Chondrocyte (in vitro differentiated cells): ENCODE measurements around the gene PSMD14. TPM values are rescaled to one million over a fixed set of nuclear protein-coding genes. Genes with fewer than 3 reads are reported as not detected.

Experiments
- DNase-seq: peaks from one replicate; pipeline ENCODE4 v3.0.0; 2021; ENCODE audit warnings: mixed read lengths, low spot score
- H3K27ac Mint-ChIP-seq: one replicate; pipeline ENCODE4 v1.8.0; 2021; ENCODE audit warnings: mild to moderate bottlenecking, moderate library complexity, mixed read lengths; ENCODE audit not compliant: unreplicated experiment
- H3K27me3 Mint-ChIP-seq: 2 replicates; pipeline ENCODE4 v1.8.0; 2021; ENCODE audit warnings: low read depth, mixed read lengths
- H3K36me3 Mint-ChIP-seq: 2 replicates; pipeline ENCODE4 v1.8.0; 2021; ENCODE audit warnings: low read depth, mixed read lengths
- H3K4me1 Mint-ChIP-seq: 2 replicates; pipeline ENCODE4 v1.8.0; 2021; ENCODE audit warnings: low read depth, mild to moderate bottlenecking, mixed read lengths
- H3K4me3 Mint-ChIP-seq: one replicate; pipeline ENCODE4 v1.8.0; 2021; ENCODE audit warnings: mild to moderate bottlenecking, moderate library complexity, mixed read lengths; ENCODE audit not compliant: unreplicated experiment
- H3K9me3 Mint-ChIP-seq: 2 replicates; pipeline ENCODE4 v1.8.0; 2021; ENCODE audit warnings: low read depth, mixed read lengths
- total RNA-seq: library from RNA; stranded (reverse); gene quantifications from 3 replicates; pipeline ENCODE4 v1.2.1, GENCODE V29; 2021
- TF ChIP-seq, protein P1 (sequence below): fragments of 200-600 bp; sonication (generic); IDR thresholded peaks from 2 replicates; pipeline ENCODE4 v1.5.0; 2021; ENCODE audit warnings: antibody characterized with exemption, mild to moderate bottlenecking, moderate library complexity

PSMD14 gene
- total RNA-seq, 1 donor from 2014 or later: 48.5 TPM

DNA sequence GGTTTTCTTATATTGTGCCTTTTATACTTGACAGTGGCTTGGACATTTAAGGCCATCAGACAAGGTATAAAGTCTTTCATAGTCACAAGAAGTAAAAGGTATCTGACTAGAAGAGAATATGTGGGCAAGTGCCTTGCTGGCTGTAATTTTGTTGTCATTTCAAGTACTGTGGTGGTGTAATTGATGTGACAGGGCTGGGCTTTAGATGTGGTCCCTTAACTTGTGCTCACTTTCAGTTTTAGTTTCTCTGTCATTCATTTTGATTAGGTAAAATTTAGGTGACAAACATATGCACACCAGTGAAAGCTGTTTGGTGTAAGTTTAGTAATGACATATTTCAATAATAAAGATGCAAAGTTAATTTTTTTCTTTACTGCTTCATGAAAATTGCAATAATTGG lies 76.6 kb downstream of the PSMD14 start:
- no peak for DNase-seq
- H3K9me3 Mint-ChIP-seq: no peaks in the 10 kb centered on the region
- H3K4me3 Mint-ChIP-seq: no peak overlapping the region
- H3K36me3 Mint-ChIP-seq: peaks cover 3% of the 10 kb centered on the region
- H3K4me1 Mint-ChIP-seq: peaks cover 3% of the 10 kb centered on the region
- TF ChIP-seq, protein P1, sequence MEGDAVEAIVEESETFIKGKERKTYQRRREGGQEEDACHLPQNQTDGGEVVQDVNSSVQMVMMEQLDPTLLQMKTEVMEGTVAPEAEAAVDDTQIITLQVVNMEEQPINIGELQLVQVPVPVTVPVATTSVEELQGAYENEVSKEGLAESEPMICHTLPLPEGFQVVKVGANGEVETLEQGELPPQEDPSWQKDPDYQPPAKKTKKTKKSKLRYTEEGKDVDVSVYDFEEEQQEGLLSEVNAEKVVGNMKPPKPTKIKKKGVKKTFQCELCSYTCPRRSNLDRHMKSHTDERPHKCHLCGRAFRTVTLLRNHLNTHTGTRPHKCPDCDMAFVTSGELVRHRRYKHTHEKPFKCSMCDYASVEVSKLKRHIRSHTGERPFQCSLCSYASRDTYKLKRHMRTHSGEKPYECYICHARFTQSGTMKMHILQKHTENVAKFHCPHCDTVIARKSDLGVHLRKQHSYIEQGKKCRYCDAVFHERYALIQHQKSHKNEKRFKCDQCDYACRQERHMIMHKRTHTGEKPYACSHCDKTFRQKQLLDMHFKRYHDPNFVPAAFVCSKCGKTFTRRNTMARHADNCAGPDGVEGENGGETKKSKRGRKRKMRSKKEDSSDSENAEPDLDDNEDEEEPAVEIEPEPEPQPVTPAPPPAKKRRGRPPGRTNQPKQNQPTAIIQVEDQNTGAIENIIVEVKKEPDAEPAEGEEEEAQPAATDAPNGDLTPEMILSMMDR: no peak
- H3K27ac Mint-ChIP-seq: no peak overlapping the region
- no peaks in the 10 kb centered on the region for H3K27me3 Mint-ChIP-seq

DNA sequence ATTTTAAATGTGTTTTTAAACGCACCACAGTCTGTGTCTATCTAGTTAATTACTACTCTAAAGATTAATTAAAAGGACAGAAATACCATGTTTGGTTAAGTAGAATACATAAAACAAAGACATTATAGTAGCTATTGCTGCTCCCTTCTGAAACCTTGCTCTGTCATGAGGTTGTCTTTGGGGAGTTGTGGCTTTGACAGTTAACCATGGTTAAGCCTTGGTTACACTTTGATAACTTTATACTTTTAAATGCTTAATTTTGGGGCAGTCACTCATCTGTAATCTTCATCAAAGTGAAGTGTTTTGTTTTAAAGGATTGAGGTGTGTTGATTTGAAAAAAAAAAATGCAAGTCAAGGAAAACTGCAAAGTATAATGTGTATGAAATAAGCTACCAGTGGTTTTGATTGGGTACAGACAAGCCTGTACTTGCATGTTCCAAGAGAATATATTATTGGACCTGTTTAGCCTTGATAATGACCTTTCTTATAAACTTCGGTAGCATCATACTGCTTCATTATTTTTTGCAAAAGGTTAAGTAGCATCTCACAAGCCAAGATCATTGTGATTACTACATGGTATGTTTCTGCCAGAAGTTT lies 78.1 kb downstream of the PSMD14 start:
- TF ChIP-seq, protein P1: no peak
- no peak overlapping the region for H3K4me3 Mint-ChIP-seq
- H3K9me3 Mint-ChIP-seq: no peaks in the 10 kb centered on the region
- H3K27ac Mint-ChIP-seq: no peak overlapping the region
- H3K27me3 Mint-ChIP-seq: no peaks in the 10 kb centered on the region
- peaks cover 9% of the 10 kb centered on the region for H3K4me1 Mint-ChIP-seq
- peaks cover 7% of the 10 kb centered on the region for H3K36me3 Mint-ChIP-seq
- no peak for DNase-seq

DNA sequence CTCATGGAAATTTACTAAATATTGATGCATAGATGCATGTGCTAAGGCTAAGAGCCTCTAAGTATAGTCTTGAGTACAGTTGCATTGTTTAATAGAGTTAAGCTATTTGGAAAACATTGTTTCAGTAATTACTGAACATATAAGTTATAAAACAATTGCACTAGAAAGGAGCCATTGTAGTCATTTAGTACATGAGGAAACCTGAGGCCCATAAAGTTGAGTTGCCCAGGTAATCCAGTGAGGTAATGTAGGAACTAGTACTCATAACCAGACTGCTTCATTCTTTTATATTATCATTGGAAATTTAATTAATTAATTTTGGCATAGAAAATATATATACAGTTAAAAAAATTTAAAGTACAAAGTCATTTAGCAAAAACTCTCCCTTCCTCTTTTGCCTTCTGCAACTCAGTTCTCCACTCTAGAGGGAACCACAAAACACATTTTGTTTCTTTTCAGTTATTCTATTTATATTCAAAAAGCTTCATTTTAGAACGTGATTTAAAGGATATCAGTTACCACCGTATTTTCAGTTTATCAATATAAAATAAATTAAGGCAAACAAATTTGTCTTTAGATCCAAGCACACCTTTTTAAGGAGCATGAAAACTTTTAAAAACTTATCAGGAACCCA lies 80.0 kb downstream of the PSMD14 start:
- Mint-ChIP-seq H3K36me3 (peaks cover 12% of the 10 kb centered on the region), H3K9me3 (no peaks in the 10 kb centered on the region), H3K4me3 (no peak overlapping the region), H3K27ac (no peak overlapping the region), H3K27me3 (no peaks in the 10 kb centered on the region), H3K4me1 (peaks cover 7% of the 10 kb centered on the region)
- TF ChIP-seq, protein P1: no peak
- DNase-seq: no peak

DNA sequence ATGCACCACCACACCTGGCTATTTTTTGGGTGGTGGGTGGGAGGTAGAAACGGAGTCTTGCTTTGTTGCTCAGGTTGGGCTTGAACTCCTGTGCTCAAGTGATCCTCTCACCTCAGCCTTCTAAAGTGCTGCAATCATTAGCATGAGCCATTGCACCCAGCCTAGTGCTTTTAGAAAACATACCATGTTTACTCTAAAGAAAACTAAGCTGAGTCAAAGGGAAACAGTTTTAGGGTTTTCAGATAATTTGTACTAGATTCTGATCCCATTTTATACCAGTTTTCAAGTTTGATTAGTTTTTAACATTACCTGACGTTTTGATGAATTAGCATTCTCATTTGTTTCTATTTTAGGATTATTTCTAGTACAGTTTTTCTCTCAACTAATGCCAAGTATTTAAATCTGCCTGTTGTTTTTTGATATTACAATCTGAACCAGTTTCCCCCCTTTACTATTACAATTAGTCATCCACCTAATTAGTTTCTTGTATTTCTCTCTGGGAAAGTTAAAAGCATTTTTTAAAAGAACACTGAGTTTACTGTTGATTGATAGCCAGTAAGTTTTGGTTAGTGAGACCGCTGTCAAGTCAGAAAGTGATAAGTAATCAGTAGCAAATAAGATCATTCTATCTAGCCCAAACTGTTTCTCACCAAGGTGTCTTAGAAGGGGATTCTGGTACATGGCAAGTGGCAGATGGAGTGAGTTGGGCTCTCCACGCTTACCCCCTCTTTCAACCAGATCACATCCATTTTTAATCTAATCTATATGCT lies 83.7 kb downstream of the PSMD14 start:
- H3K36me3 Mint-ChIP-seq: peaks cover 19% of the 10 kb centered on the region
- peaks cover 7% of the 10 kb centered on the region for H3K4me1 Mint-ChIP-seq
- H3K27me3 Mint-ChIP-seq: no peaks in the 10 kb centered on the region
- TF ChIP-seq, protein P1: no peak
- no peaks in the 10 kb centered on the region for H3K9me3 Mint-ChIP-seq
- H3K27ac Mint-ChIP-seq: no peak overlapping the region
- H3K4me3 Mint-ChIP-seq: no peak overlapping the region
- no peak for DNase-seq

DNA sequence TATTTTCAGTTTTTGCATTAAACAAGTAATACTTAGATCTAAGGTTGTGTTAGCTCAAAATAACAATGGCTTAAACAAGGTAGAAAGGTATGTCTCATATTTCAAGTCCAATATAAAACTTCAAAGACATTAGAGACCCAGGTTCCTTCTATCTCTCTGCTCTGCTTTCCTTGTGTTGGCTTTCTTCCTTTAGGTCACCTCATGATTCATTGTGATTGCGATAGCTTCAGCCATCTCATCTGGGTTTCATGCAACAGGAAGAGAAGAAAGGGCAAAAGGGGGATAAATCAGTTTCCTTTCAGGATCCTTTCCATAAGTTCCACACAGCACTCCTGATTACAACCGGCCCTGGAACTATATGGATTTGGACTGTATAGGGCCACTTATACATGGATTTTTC lies 91.9 kb downstream of the PSMD14 start:
- no peak for DNase-seq
- TF ChIP-seq, protein P1: no peak
- Mint-ChIP-seq H3K27ac (no peak overlapping the region), H3K36me3 (peaks cover 29% of the 10 kb centered on the region), H3K27me3 (no peaks in the 10 kb centered on the region), H3K9me3 (peaks cover 8% of the 10 kb centered on the region), H3K4me3 (no peak overlapping the region), H3K4me1 (no peaks in the 10 kb centered on the region)
